HG03558 (cell line): ENCODE data around the gene DUSP5.
"Not testable (repeated sequence)": the region's sequence is repeated elsewhere in the genome, so short reads cannot be mapped to it uniquely, and the experiment has no call there.

ENCODE experiments used
- ATAC-seq: cut with Tn5 transposase; IDR thresholded peaks from one replicate; pipeline ENCODE4 v1.9.1; 2021; ENCODE audit warnings: moderate number of reproducible peaks; ENCODE audit not compliant: unreplicated experiment; ENCODE audit errors: extremely low read depth

DUSP5 gene, protein sequence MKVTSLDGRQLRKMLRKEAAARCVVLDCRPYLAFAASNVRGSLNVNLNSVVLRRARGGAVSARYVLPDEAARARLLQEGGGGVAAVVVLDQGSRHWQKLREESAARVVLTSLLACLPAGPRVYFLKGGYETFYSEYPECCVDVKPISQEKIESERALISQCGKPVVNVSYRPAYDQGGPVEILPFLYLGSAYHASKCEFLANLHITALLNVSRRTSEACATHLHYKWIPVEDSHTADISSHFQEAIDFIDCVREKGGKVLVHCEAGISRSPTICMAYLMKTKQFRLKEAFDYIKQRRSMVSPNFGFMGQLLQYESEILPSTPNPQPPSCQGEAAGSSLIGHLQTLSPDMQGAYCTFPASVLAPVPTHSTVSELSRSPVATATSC

GRCh38 chr10:110497438-110498086 is at the start of gene DUSP5:
Gene DUSP5, plus strand, starts transcription at chr10:110497907. Its CDS starts 215 bp downstream, at chr10:110498122.
- peak; percentile 35 for ATAC-seq

DNA sequence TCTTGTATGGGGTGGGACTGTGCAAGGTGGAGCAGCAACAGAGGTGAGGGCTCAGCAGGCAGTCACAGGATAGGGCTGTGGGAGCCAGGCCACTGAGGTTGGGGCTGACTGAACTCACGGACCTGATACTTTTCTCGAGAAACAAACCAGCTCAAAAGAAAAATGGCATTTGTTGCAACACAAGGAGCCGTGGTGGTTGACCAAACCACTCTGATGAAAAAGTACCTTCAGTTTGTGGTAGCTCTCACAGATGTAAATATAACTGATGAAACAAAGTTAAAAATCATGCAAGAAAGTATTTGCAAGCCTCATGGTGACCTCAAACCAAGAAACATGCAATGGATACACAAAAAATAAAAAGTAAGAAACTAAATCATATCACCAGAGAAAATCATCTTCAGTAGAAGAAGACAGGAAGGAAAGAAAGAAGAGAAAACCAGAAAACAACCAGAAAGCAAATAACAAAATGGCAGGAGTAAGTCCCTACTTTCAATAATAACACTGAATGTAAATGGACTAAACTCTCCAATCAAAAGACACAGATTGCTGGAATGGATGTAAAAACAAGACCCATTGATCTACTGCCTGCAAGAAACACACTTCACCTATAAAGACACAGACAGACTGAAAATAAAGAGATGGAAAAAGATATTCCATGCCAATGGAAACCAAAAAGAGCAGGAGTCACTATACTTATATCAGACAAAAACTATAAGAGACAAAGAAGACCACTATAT is 48.9 kb upstream of the DUSP5 start:
- ATAC-seq: no peak

DNA sequence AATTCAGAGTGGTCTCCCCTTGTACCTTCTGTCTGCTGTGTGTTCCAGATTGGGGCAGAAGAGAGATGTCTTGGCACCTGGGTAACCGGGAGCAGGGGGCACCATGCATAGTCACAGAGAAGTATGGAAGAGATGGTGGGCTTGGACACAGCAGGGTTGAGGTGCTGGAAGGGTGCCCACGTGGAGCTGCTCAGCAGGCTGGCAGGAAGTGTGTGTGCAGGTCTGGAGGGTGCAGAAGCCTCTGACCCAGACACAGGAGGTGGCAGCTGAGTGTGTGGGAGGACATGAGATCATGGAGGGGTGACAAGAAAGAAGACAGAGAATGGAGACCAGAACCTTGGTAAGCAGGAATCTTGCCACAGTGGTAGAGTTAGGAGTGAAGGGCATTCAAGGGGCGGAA is 42.3 kb upstream of the DUSP5 start:
- no peak for ATAC-seq

DNA sequence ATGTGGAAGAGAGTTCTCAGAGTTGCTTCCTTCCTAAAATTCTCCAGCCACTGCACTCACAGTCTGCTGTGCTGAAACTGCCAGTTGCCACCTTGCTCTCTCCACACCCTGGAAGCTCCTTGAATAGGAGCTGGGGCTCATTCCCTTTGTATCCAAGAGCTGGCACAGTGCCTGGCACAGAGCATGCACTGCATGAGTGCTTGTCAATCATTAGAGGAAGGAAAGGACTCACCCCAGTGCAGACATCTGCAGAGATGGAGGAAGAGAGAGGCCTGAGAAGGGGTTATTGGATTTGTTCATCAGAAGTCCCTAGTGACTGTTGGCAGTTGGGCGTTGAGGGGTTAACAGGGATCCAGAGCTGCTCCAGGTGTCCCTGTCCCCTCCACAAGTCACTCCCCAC is 41.7 kb upstream of the DUSP5 start:
- no peak for ATAC-seq

DNA sequence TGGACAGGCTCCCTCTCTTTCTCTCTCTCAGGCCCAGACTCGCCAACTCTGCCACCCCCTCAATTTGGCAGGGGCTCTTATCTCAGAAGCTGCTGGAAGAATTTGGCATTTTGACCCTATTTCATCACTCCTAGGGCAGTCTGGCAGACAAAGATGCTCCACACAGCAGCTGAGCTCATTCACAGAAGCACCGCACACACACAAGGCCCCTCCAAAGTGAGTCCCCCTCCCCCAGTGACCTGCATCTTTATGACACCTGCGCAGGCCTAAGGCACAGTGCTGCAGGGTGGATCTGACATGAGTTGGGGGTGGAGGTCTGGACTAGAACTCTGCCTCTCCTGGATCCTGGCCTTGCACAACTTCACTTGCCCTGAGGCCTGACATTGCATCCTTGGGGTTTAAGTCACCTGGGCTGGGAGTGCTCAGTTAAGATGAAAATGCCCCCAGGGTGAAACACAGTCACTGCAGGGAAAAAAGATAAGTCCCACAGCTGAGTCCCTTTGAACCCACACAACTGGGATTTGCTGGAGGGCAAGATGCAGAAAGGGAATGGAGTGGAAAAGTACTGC is 41.1 kb upstream of the DUSP5 start:
- no peak for ATAC-seq

DNA sequence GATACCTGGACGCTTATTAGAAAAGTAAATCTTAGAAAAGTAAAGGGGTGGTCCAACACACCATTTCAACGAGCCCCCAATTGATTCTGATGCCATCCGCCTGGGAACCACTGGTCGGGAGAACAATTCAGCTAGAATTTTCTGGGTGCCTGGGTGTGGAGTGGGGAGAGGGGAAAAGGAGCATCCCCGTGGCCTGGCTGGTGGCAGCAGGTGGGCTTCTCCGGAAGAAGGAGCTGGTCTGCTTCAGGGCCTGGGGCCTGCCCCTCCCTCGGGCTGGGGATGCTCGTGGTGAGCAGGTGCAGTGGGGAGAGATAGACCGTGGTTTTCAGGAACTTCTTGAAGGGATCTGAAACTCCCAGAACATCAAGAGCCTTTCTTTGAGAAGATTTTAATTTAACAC is 39.9 kb upstream of the DUSP5 start:
- no peak for ATAC-seq

DNA sequence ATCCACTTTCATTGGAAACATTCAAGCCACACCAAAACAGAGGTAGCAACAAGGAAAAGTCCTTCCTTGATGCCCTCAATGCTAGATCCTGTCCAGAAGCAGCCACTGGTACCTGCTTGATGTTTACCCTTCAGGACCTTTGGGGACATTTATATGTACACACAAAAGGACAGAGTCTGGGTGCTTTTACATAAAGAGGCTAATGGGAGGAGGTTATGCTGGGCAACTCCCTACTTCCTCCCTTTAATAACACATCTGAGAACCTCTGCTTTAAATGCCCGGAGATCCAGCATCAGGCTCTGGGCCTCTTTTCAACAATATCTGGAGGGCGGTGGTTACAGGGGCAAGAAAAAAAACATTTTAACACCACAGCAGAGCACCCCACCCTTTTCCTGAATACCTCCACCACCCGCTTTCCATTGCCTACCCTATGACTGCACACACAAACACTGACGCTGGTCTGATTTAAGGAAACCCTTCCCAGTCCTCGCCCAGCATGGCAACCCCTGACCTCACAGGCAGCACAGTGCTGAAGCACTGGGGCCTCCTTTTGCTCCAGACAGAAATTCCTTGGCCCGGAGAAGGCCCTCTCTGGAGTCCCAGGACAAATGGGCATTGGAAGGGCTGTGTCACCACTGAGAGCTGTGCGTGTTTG is 39.3 kb upstream of the DUSP5 start:
- no peak for ATAC-seq

DNA sequence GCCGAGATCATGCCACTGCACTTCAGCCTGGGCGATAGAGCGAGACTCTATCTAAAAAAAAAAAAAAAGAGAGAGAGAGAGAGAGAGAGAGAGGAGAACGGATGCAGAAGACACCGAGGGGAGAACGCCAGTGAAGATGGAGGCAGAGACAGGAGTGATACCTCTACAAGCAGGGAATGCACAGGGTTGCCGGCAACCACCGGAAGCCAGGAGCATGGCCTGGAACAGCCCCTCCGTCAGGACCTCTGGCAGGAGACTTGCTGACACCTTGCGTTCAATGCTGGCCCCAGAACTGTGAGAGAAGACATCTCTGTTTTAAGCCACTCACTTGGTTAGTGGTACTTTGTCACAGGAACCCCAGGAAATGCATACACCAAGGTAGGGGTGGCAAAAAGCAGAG is 38.1 kb upstream of the DUSP5 start:
- no peak for ATAC-seq

- no peak for ATAC-seq
Observed at GRCh38 chr10:110460111-110460809, 37.4 kb upstream of the DUSP5 start.

DNA sequence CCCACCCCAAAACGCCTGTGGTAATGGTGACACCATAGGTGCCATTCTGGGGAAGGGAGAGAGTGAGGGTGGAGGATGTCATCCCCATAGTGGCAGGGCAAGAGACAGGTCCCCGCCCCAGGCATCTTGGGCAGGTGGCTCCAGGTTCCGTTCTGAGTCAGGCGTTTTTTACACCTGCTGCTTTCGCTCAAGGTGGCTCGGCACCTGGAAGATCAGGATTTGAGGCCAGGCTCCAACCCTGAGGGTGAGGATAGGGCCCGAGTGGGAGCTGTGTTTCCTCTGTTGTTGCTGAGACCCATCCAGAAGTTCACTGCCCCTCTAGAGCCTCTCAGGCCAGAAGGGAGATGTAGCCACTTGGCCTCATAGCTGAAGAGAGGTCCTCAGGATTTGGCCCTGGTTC is 36.6 kb upstream of the DUSP5 start:
- ATAC-seq: no peak

DNA sequence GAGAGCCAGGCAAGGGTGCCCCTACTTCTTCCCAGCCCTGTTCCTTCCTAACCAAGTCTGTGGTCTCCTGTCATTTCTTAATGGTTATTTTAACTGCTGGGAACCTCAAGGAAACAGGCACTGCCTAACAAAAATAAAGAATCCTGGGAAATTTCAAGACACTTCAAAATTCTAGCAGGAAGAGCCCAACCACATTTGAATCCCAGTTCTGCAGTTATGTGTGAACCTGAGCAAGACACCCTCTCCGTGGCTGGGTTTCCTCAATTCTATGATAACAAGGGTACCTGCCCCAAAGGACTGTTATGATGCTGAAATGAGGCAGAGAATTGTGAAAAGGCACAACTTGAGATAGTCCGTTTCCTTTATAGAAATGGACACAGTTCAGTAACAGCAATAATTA is 36.2 kb upstream of the DUSP5 start:
- ATAC-seq: no peak

- ATAC-seq: no peak
Observed at GRCh38 chr10:110462166-110463095, 35.3 kb upstream of the DUSP5 start.

- ATAC-seq: not testable (repeated sequence)
Observed at GRCh38 chr10:110468258-110468657, 29.4 kb upstream of the DUSP5 start.

DNA sequence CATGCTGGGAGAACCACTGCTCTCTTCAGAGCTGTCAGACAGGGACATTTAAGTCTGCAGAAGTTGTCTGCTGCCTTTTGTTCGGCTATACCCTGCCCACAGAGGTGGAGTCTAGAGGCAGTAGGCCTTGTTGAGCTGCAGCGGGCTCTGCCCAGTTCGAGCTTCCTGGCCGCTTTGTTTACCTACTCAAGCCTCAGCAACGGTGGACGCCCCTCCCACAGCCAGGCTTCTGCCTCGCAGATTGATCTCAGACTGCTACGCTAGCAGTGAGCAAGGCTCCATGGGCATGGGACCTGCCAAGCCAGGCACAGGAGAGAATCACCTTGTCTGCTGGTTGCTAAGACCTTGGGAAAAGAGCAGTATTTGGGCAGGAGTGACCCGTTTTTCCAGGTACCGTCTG is 27.2 kb upstream of the DUSP5 start:
- ATAC-seq: not testable (repeated sequence)

DNA sequence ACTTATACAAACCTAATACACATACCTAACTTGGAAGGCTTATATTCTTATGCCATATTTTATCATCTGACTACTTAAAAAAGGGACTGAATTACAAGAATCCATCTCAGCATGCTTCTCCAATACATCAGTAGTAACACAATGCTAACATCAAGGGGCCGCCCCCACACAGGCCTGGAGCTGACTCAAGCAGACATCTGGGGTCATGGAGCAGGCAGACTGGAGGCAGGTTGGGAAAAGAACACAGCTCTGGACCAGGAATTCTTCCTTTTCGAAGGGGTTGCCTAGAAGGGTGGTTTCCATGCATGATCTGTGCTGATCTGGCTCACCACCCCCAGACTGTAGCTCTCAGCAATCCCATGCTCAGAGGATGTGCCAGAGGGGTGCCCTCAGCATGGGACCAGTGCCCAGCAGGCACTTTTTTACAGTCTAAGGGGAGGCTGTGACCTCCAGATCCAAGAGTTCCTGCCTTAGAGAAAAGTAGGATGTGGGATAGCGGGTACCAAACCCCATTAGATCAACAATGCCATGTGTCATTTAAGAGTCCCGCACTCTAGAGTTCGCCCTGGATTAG is 26.1 kb upstream of the DUSP5 start:
- ATAC-seq: no peak

- no peak for ATAC-seq
Observed at GRCh38 chr10:110474017-110474416, 23.7 kb upstream of the DUSP5 start.

DNA sequence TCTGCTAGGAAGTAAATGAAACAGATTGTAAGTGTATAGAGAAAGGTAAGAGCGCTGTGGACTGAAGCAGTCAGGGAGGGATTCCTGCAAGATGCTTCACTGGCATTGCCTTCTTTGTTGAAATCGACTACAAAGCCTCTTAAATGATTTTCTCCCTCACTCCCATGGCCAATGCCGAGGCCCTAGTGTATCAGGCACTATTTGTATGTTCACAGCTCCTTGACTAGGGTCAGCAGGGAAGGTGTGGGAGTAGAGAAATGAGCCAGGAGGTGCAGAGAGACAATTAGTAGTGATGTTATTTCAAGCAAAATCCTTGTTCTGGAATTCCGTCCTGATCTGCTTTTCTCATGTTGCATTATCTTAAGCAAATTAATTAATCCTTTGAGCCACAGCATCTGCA is 22.9 kb upstream of the DUSP5 start:
- no peak for ATAC-seq

DNA sequence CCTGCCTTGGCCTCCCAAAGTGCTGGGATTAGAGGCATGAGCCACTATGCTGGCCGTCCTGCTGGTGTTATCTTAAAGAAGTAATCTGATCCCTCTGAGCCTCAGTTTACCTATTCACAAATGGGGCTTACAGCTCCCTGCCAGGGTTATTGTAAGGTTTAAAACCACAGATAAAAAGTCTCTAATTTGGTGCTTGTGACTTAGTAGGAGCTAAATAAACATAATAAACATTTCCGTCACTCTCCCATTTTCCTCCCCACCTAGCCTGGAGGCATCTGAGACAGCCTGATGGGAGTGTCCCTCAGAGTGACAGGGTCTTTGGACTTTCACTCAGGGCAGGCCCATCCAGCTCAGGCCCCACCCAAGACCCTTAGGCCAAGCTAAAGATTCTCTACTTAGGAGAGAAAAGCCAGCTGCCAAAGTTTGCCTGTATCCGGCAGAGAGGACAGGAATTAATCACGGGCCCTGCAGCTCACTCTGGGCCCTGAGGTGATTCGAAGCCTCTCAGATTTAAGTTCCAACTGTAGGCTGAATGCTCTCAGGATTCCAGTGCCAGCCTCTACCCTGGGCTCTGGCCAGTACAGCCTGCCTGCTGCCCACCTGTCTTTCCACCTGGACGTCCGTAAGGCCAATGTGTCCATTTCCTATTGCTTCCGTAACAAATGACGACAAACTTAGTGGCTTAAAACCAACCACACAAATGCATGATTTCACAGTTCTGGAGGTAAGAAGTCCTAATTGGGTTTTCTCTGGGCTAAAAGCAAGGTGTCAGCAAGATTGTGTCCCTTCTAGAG is 21.8 kb upstream of the DUSP5 start:
- ATAC-seq: no peak
